ENCODE results near the gene NANOG. TPM values are rescaled to one million over a fixed set of nuclear protein-coding genes. Genes with fewer than 3 reads are reported as not detected.
"Not testable (repeated sequence)": the region's sequence is repeated elsewhere in the genome, so short reads cannot be mapped to it uniquely, and the experiment has no call there.

Gene NANOG
- total and polyA plus RNA-seq, 11 donors, result 0.18 to 0.33 TPM; not detected in 9

- no peak for DNase-seq
Observed at GRCh38 chr12:7797698-7798398, 8.6 kb downstream of the NANOG start.

GRCh38 chr12:7798750-7799308 is 9.6 kb downstream of the NANOG start:
- ATAC-seq; H3K27me3 ChIP-seq; H3K9me3 ChIP-seq; DNase-seq; H3K4me3 ChIP-seq; H3K27ac ChIP-seq; H3K36me3 ChIP-seq; intact Hi-C loops (cut with DNase I); H3K4me1 ChIP-seq: not testable (repeated sequence)
- 74 to 87% (median 77%) methylated on average over 1 of the region's 4 CpGs for WGBS, 4 donors

More at GRCh38 chr12:7797698-7798398, 8.6 kb downstream of the NANOG start:
- 71 to 82% (median 79%) methylated on average over 12 of the region's 12 CpGs for WGBS, 4 donors
- intact Hi-C loops (cut with DNase I), result no loop called here
- Histone ChIP-seq H3K9me3 (no peaks in the 10 kb centered on the region), H3K27me3 (no peaks in the 10 kb centered on the region), H3K27ac (no peak overlapping the region), H3K4me1 (no peaks in the 10 kb centered on the region), H3K36me3 (no peaks in the 10 kb centered on the region), H3K4me3 (no peak overlapping the region)
- TF ChIP-seq POLR2A (IDR thresholded peaks at IDR 0.05) (no peak), CTCF (IDR thresholded peaks at IDR 0.05) (no peak)
- ATAC-seq, result no peak

- H3K4me3 ChIP-seq, result no peak overlapping the region
- DNase-seq (no peak), ATAC-seq (no peak)
- no peaks in the 10 kb centered on the region for H3K27me3 ChIP-seq
- no peaks in the 10 kb centered on the region for H3K9me3 ChIP-seq
- no peaks in the 10 kb centered on the region for H3K36me3 ChIP-seq
- intact Hi-C loops (cut with DNase I), result loop anchor here in 1 of 10 donors (10.0 kb wide), 1 partner anchor 127 kb away; no protein-coding TSS in a partner anchor
- no peak overlapping the region for H3K27ac ChIP-seq
- H3K4me1 ChIP-seq, result no peaks in the 10 kb centered on the region
- WGBS, 4 donors, result 55 to 69% (median 58%) methylated on average over 4 of the region's 4 CpGs
- no peak for TF ChIP-seq POLR2A (IDR thresholded peaks at IDR 0.05)
- no peak for TF ChIP-seq CTCF (IDR thresholded peaks at IDR 0.05)
Observed at GRCh38 chr12:7801460-7801859, 12.3 kb downstream of the NANOG start.

GRCh38 chr12:7806319-7806718 is 17.1 kb downstream of the NANOG start:
- not testable (repeated sequence) for H3K27me3 ChIP-seq, H3K4me1 ChIP-seq, DNase-seq, H3K36me3 ChIP-seq, ATAC-seq, H3K27ac ChIP-seq, H3K4me3 ChIP-seq, H3K9me3 ChIP-seq
- intact Hi-C loops (cut with DNase I), result loop anchor here in 9 of 10 donors (1.0 to 10.0 kb wide), 4 partner anchors 129 to 132 kb away; no protein-coding TSS in a partner anchor
- WGBS, 4 donors, result 50 to 56% (median 53%) methylated on average over 6 of the region's 6 CpGs

- Histone ChIP-seq H3K4me3 (no peak overlapping the region), H3K27ac (no peak overlapping the region), H3K36me3 (no peaks in the 10 kb centered on the region), H3K27me3 (peaks cover 0 to 4% (median 0%) of the 10 kb centered on the region in 9 donors), H3K9me3 (no peaks in the 10 kb centered on the region), H3K4me1 (no peaks in the 10 kb centered on the region)
- 4 to 7% (median 6%) methylated on average over 2 of the region's 2 CpGs for WGBS, 4 donors
- intact Hi-C loops (cut with DNase I), result loop anchor here in 9 of 10 donors (1.0 to 10.0 kb wide), 4 partner anchors 130 to 132 kb away; no protein-coding TSS in a partner anchor
- ATAC-seq (peak in 3 of 4 donors; percentile 67 to 77 (median 71)), DNase-seq (peak; percentile 32 to 70 (median 45))
- TF ChIP-seq POLR2A (IDR thresholded peaks at IDR 0.05) (no peak), CTCF (IDR thresholded peaks at IDR 0.05) (peak; percentile 72 to 91 (median 86))
Observed at GRCh38 chr12:7806863-7807487, 17.8 kb downstream of the NANOG start.

DNA sequence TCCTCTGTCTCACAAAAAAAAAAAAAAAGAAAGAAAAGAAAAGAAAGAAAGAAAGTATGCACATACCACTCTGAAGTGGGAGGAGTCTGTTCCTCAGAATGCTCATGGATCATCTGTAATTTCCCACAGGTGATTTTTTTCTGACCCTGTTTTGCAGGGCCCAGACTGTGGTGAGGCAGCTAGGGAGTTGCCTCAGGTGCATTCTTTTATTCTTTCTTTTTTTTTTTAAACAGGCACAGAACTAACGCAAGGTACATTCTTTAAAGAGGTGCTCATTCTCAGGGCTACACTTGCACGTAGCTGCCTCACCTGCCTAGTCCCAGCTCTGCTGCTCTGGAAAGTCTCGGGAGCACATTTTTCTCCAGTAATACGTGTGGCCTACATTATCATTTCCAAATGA is 36.6 kb downstream of the NANOG start:
- ATAC-seq; H3K4me3 ChIP-seq; intact Hi-C loops (cut with DNase I); H3K4me1 ChIP-seq; H3K36me3 ChIP-seq; H3K9me3 ChIP-seq; DNase-seq; H3K27me3 ChIP-seq; H3K27ac ChIP-seq: not testable (repeated sequence)
- 50 to 59% (median 57%) methylated on average over 4 of the region's 4 CpGs for WGBS, 4 donors

DNA sequence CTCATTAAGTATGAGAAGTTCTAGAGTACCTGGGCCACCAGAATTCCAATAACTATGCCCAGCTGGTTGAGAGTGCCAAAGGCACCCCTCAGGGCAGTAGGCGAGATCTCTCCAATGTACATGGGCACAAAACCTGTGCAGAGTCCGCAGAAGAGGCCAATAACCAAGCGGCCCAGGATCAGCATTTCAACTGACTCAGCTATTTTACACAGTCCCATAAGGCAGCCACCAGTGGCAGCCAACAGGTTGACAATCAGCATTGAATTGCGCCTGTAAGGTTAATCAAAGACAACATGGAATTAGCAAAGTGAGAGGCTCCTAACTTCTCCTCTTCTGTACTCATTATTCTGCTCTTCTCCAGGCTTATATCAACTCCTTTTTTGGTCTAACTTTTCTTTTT is 40.5 kb downstream of the NANOG start:
- 92 to 97% (median 94%) methylated on average over 4 of the region's 4 CpGs for whole genome bisulfite sequencing, 4 donors
- H3K4me1 ChIP-seq; H3K27ac ChIP-seq; H3K9me3 ChIP-seq; intact Hi-C loops (cut with DNase I); ATAC-seq; H3K4me3 ChIP-seq; H3K27me3 ChIP-seq; DNase-seq; H3K36me3 ChIP-seq: not testable (repeated sequence)
